ENCODE measurements around the gene SKI.
A peak's percentile ranks its signal among the peaks of the same experiment; 100 is the strongest.
"Not testable (repeated sequence)": the region's sequence is repeated elsewhere in the genome, so short reads cannot be mapped to it uniquely, and the experiment has no call there.

Gene SKI

GRCh38 chr1:2320006-2320405 is 91.9 kb downstream of the SKI start:
- no peak for DNase-seq (ENCODE audit: low read depth, low spot score)

GRCh38 chr1:2320760-2321667 is 92.9 kb downstream of the SKI start:
- DNase-seq (ENCODE audit: low read depth, low spot score): no peak

- peak; percentile 61 for DNase-seq (ENCODE audit: low read depth, low spot score)
Measured at GRCh38 chr1:2322065-2322571, 94.0 kb downstream of the SKI start.

GRCh38 chr1:2322581-2323211 is 94.6 kb downstream of the SKI start:
- no peak for DNase-seq (ENCODE audit: low read depth, low spot score)

- no peak for DNase-seq (ENCODE audit: low read depth, low spot score)
Measured at GRCh38 chr1:2323451-2323974, 95.4 kb downstream of the SKI start.

GRCh38 chr1:2324553-2325366 is 96.6 kb downstream of the SKI start:
- DNase-seq (ENCODE audit: low read depth, low spot score): no peak

- no peak for DNase-seq (ENCODE audit: low read depth, low spot score)
Measured at GRCh38 chr1:2326524-2326923, 98.4 kb downstream of the SKI start.

GRCh38 chr1:2327162-2327561 is 99.0 kb downstream of the SKI start:
- DNase-seq (ENCODE audit: low read depth, low spot score): not testable (repeated sequence)

- no peak for DNase-seq (ENCODE audit: low read depth, low spot score)
Measured at GRCh38 chr1:2327841-2328240, 99.7 kb downstream of the SKI start.

GRCh38 chr1:2328676-2329455 is 100.7 kb downstream of the SKI start:
- no peak for DNase-seq (ENCODE audit: low read depth, low spot score)

- no peak for DNase-seq (ENCODE audit: low read depth, low spot score)
Measured at GRCh38 chr1:2330035-2330434, 101.9 kb downstream of the SKI start.

GRCh38 chr1:2330519-2331199 is 102.5 kb downstream of the SKI start:
- DNase-seq (ENCODE audit: low read depth, low spot score): peak; percentile 29

GRCh38 chr1:2331200-2331544 is 103.1 kb downstream of the SKI start:
- no peak for DNase-seq (ENCODE audit: low read depth, low spot score)

- DNase-seq (ENCODE audit: low read depth, low spot score): not testable (repeated sequence)
Measured at GRCh38 chr1:2331580-2331979, 103.5 kb downstream of the SKI start.

- DNase-seq (ENCODE audit: low read depth, low spot score): no peak
Measured at GRCh38 chr1:2334366-2334765, 106.2 kb downstream of the SKI start.

GRCh38 chr1:2334883-2335534 is 106.9 kb downstream of the SKI start:
- DNase-seq (ENCODE audit: low read depth, low spot score): no peak

GRCh38 chr1:2335721-2336455 is 107.8 kb downstream of the SKI start:
- DNase-seq (ENCODE audit: low read depth, low spot score): no peak

GRCh38 chr1:2336499-2336898 is 108.4 kb downstream of the SKI start:
- DNase-seq (ENCODE audit: low read depth, low spot score): no peak

GRCh38 chr1:2337081-2337480 is 109.0 kb downstream of the SKI start:
- DNase-seq (ENCODE audit: low read depth, low spot score): no peak

Measured in smooth muscle cell of the brain vasculature (primary cell).